GM21528 (cell line): ENCODE results near the gene SCD5.

Experiments
- ATAC-seq: cut with Tn5 transposase; IDR thresholded peaks from one replicate; pipeline ENCODE4 v1.9.1; 2021; ENCODE audit warnings: mild to moderate bottlenecking, moderate library complexity; ENCODE audit not compliant: unreplicated experiment, low FRiP score

The SCD5 gene

DNA sequence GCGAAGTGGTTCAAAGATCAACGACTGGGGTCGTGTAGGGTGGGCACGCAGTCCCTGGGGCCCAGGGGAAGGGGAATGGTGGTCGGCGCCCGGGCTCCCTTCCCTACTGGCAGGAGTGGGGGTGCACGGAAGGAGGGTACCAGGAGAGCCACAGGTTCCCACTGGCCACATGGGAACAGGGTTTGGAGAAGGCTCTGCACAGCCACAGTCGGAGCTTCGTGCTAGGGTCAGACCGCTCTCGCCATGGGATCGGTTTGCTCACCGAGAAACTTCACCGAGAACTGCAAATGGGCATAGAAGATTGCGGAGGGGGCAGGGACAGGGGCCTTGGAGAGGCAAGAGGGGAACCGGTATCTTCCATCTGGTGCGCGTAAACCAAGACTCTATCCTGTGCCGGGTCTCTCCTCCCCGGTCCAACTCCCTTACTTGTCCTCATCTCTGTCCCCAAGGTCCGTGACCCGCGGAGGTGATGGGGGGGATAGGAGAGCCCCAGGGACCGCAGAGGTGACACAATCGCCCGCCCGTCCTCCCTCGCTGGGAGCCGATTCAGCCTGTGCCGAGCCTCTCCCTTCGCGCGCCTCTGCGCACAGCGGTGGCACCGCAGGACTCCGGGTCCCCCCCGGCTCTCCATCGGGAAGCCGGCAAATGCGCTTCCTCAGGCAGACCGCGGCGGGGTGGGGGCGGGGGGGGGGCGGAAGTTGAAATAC, 1.0 kb downstream of the SCD5 start:
- ATAC-seq: no peak

DNA sequence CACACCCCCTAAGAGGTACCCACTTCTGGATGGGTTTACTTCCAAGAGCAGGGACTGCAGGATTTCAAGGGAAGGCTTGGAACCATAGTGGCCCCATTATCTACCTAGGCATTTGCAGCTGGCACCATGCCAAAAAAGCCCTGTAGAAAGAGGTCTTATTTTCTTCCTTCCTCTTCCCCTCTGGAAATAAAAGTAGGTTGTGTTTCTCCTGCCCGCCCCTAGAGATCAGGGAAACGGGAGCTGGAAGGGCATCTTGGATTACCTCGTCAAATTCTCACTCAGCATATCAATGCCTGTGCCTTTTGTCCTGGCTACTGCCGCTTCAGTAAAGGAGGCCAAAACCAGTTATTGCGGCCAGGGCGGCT, 1.6 kb downstream of the SCD5 start:
- no peak for ATAC-seq

DNA sequence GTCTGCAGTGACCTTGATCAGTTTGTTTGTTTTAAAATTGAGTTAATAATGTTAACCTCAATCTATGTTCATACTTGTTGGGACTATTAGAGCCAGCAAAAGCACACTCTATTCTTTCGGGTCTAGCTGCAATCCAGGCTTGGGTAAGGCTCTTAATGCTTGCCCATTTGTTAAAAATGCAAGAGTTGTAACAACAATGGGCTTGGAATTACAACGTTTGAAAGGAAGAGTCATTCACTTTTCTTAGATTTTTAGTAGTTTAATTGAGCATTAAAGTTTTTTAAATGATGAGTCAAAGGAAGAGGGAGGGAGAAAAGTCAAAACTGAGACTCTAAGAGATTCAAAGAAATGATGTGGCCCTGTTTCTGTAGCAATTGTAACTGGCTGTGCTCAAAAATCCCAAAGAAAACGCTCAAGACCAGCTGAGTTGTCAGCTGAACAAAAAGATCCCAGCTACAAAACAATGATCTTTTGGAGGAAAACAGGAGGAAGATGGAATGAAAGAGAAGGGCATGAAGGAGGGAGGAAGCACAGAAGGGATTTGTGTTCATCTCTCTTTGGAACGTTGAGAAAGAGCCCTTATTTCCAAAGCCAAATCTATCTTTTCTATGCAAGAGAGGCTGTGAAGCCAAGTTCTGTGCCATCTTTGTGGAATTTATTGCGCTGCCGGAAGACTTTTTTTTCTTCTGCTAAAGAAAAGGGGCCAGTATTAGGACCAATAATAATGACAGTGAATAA, 5.5 kb downstream of the SCD5 start:
- no peak for ATAC-seq

GRCh38 chr4:82791179-82791578, 7.4 kb downstream of the SCD5 start:
- no peak for ATAC-seq

DNA sequence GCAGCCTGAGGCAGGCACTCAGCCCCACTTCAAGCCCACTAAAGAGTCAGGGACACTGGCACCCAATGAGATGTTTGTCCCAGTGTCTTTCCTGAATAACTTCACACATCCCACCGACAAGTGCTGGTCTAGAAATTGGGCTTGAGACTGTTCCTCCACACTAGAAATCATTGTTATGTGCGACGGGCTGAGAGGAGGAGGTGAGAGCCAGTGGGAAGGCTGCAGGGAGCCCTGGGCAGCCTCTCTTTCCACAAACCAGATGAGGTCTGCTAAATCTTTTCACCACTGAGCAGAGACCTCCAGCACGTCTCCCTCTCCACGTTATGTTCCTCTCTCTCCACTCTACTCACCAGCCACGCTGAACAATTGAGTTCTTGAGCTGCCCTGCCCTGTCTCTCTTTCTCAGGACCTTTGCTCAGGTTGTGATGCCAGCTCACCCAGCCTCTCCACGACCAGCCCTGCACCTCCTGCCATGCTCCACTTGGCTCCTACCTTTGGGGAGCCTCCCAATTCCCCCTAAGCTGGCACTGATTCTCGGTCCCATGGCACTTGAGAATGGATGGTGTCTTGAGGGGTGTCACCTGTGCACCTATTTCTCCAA, 8.4 kb downstream of the SCD5 start:
- no peak for ATAC-seq

GRCh38 chr4:82789025-82789776, 9.4 kb downstream of the SCD5 start:
- no peak for ATAC-seq

- ATAC-seq: no peak
These were observed 11.3 kb downstream of the SCD5 start for GRCh38 chr4:82787342-82787741.

DNA sequence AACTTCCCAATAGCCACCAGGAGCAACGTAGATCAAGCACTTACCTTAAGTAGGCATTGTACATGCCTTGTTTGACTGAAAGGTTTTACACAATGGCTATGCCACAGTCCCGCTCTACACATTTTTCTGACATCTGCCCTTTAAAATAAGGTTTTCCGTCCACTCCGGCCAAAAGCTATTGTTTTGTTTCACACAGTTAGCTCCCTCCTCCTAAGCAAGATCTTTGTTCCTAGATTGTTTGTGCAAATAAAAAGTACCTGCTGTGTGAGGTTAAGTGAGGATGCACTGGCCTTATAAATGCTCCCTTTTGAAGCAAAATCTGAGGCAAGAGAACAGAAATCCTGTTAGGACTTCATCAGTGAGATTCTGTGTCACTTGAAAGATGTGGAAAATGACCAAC, 11.8 kb downstream of the SCD5 start:
- ATAC-seq: no peak

- ATAC-seq: no peak
These were observed 12.8 kb downstream of the SCD5 start for GRCh38 chr4:82785611-82786400.

- ATAC-seq: no peak
These were observed 13.7 kb downstream of the SCD5 start for GRCh38 chr4:82784681-82785610.

GRCh38 chr4:82782626-82783345, 15.8 kb downstream of the SCD5 start:
- no peak for ATAC-seq

DNA sequence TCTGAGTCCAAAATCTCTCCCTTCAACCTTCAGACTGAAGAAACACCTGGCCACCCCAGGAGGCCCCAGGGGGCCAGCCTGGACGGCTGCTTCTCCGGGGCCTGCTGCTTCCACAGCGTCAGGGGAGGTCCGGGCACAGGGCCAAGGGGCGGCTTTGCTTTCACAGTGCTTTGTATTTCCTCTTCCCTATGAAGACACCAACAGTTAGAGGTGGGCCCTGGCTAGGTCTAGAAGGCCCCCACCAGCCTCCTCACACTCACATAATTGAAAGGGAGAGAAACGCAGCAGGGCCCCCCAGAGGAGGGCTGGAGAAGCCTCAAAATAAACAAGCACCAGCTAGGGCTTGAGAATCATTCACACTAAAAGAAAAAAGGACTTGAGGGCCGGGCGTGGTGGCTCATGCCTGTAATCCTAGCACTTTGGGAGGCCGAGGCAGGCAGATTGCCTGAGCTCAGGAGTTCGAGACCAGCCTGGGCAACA, 17.8 kb downstream of the SCD5 start:
- no peak for ATAC-seq

DNA sequence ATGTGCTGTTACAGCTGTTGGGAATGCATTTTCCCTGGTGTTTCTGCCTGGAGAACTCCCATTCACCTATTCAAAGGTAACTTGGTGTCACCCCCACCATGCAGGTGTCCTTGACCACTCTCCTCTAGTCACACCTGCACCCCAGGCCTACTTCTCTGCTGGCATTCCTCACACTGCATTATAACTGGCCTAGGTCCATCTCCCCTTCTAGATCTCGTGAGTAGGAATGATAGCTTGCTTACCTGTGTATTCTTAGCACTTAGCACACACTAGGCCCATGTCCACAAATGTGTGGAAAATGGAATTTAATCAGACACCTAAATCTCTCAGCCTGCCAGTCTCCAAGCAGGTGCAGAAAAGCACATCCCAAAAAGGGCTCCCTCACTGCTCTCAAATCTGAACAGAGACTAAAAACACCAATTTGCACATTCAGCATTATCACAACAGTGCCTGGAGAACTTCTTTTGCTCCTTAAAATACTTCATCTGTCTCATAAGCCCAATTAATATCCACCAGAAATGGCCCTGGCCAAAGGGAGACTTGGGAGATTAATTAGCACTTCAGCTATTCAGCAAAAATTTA, 18.3 kb downstream of the SCD5 start:
- no peak for ATAC-seq

- no peak for ATAC-seq
These were observed 19.6 kb downstream of the SCD5 start for GRCh38 chr4:82779032-82779431.

- ATAC-seq: no peak
These were observed 20.6 kb downstream of the SCD5 start for GRCh38 chr4:82777857-82778525.

DNA sequence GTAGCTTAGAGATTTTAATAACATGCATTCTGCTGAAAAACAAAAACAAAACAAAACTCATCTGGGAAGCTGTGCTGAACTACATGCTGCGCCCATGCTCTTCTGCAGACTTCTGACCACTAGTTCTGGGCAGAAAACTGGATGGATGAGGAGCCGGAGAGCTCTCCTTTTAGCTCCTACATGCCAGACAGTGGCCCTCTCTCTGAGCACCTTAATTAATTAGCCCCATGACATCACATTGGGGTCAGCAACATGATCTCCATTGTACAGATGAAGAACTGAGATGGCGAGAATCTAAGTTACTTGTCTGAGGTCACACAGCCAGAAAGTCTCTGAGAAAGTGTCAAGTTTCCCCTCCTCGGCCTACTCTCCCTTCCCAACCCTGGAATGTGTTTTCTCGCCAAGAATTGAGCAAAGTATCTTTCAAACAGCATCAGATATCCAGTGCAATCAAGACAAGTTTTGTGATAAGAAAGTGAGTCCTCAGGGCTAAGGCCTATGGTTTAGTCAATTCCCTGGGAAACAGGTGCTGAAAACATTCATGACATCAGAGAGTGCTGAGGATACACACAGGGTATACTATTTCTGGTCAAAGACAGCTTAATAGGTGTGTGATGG, 21.6 kb downstream of the SCD5 start:
- no peak for ATAC-seq

GRCh38 chr4:82775243-82775642, 23.4 kb downstream of the SCD5 start:
- no peak for ATAC-seq
